Measurements from ENCODE around the gene FHDC1. TPM values are rescaled to one million over a fixed set of nuclear protein-coding genes. Genes with fewer than 3 reads are reported as not detected.

Gene FHDC1
- polyA plus RNA-seq, 3 donors, result 0.21 TPM; not detected in 2

DNA sequence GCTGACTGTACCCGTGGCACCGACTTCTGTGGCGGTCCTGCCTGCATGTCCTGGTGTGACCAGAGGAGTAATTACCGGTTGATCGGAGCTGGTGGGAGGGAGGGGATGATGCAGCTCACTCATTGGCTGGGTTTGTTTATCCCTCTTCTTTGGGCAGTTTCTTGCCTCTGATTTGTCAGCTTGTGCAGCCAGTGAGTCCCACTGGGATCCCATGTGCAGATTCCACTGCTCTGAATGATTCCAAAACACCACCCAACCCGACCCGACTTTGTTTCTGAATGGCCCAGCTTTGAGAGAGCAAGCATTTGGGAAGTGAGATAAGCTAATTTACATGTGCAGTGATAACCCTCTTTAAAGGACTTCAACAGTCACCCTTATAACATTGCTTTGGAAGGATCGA is 13.8 kb downstream of the FHDC1 start:
- peak overlapping the region in 1 of 7 donors; percentile 49 for H3K27ac Mint-ChIP-seq
- Histone ChIP-seq H3K4me1 (ENCODE audit: control insufficient read depth in 1 of 2, insufficient read depth in 2 of 2, low read length in 2 of 2) (no peaks in the 10 kb centered on the region), H3K9ac (ENCODE audit: insufficient read depth, low read length, poor library complexity, severe bottlenecking) (no peak overlapping the region), H3K9me3 (replicated peaks in 1 of 2; ENCODE audit: control insufficient read depth in 1 of 2, insufficient read depth in 1 of 2, low read length in 2 of 2) (no peaks in the 10 kb centered on the region), H3K4me2 (replicated peaks; ENCODE audit: extremely low read depth, low read length, poor library complexity, severe bottlenecking) (no peak overlapping the region), H3K27me3 (ENCODE audit: control insufficient read depth in 2 of 2, insufficient read depth in 2 of 2, low read length in 2 of 2) (peaks cover 0 to 2% of the 10 kb centered on the region in 2 donors), H3K36me3 (replicated peaks in 1 of 2; ENCODE audit: control insufficient read depth in 1 of 2, insufficient read depth in 2 of 2, low read length in 2 of 2) (no peaks in the 10 kb centered on the region), H2AFZ (ENCODE audit: insufficient read depth, low read depth, low read length, poor library complexity, severe bottlenecking) (no peak overlapping the region), H3K79me2 (ENCODE audit: insufficient read depth, low read length) (no peaks in the 10 kb centered on the region), H4K20me1 (ENCODE audit: insufficient read depth, low read length) (no peaks in the 10 kb centered on the region), H3K4me3 (replicated peaks in 1 of 3; ENCODE audit: low read depth in 2 of 3, low read length in 3 of 3) (no peak overlapping the region), H3K27ac (ENCODE audit: low read depth in 1 of 2, low read length in 2 of 2) (no peak overlapping the region)
- TF ChIP-seq, protein P1, sequence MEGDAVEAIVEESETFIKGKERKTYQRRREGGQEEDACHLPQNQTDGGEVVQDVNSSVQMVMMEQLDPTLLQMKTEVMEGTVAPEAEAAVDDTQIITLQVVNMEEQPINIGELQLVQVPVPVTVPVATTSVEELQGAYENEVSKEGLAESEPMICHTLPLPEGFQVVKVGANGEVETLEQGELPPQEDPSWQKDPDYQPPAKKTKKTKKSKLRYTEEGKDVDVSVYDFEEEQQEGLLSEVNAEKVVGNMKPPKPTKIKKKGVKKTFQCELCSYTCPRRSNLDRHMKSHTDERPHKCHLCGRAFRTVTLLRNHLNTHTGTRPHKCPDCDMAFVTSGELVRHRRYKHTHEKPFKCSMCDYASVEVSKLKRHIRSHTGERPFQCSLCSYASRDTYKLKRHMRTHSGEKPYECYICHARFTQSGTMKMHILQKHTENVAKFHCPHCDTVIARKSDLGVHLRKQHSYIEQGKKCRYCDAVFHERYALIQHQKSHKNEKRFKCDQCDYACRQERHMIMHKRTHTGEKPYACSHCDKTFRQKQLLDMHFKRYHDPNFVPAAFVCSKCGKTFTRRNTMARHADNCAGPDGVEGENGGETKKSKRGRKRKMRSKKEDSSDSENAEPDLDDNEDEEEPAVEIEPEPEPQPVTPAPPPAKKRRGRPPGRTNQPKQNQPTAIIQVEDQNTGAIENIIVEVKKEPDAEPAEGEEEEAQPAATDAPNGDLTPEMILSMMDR (IDR thresholded peaks at IDR 0.05), result no peak
- DNase-seq, result no peak
- no peak overlapping the region for H3K4me3 Mint-ChIP-seq
- H3K4me1 Mint-ChIP-seq, result no peaks in the 10 kb centered on the region
- intact Hi-C loops (cut with micrococcal nuclease), result no loop called here
- peaks cover 0 to 2% (median 0%) of the 10 kb centered on the region in 7 donors for H3K9me3 Mint-ChIP-seq
- peaks cover 4 to 17% (median 10%) of the 10 kb centered on the region in 3 donors for H3K27me3 Mint-ChIP-seq (ENCODE audit: low read depth in 3 of 3)
- WGBS (ENCODE audit: insufficient coverage), result 100% methylated on average over 3 of the region's 8 CpGs
- H3K36me3 Mint-ChIP-seq, result no peaks in the 10 kb centered on the region

DNA sequence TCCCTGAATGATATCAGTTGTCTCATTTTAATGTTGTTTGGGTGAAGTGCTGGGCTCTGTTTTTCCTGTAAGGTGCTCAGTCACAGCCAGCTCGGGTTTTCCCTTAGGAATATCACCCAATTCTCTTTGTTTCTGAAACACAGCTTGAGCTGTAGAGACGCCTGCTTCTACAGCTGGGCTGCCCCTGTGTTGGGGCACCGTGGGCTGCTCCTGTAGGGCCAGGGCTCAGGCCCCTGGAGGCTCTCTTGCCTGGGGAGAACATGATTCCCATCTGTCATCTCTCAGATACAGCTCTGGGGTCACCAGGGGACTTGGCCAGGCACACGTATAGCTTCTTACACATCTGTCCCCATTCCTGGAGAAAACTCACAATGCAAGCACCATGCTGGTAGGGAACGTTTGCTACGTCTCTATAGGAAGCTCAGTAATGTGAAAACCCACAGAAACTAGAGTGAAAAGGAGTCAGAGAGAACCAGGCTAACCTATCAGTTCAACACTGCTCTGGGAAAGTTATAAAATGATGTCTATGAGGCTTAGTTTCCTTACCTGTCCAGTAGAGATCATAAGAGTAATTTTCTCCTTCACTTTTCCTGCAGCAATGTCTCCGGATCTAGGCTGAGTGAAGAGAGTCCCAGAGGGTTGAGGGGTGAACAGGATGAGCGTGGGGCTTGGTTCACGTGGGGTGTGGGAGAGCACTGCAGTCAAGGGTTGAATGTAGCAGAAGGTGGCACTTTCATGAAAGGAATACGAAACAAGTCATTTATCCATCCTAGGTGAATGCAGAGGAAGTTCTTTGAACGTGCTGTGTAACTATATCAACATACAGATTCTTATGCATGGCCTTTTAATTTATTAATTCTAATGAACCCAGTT is 14.5 kb downstream of the FHDC1 start:
- Histone ChIP-seq H3K9ac (ENCODE audit: insufficient read depth, low read length, poor library complexity, severe bottlenecking) (no peak overlapping the region), H2AFZ (ENCODE audit: insufficient read depth, low read depth, low read length, poor library complexity, severe bottlenecking) (no peak overlapping the region), H4K20me1 (ENCODE audit: insufficient read depth, low read length) (no peaks in the 10 kb centered on the region), H3K27me3 (ENCODE audit: control insufficient read depth in 2 of 2, insufficient read depth in 2 of 2, low read length in 2 of 2) (peaks cover 0 to 2% of the 10 kb centered on the region in 2 donors), H3K4me2 (replicated peaks; ENCODE audit: extremely low read depth, low read length, poor library complexity, severe bottlenecking) (no peak overlapping the region), H3K36me3 (replicated peaks in 1 of 2; ENCODE audit: control insufficient read depth in 1 of 2, insufficient read depth in 2 of 2, low read length in 2 of 2) (no peaks in the 10 kb centered on the region), H3K9me3 (replicated peaks in 1 of 2; ENCODE audit: control insufficient read depth in 1 of 2, insufficient read depth in 1 of 2, low read length in 2 of 2) (no peaks in the 10 kb centered on the region), H3K4me3 (replicated peaks in 1 of 3; ENCODE audit: low read depth in 2 of 3, low read length in 3 of 3) (no peak overlapping the region), H3K79me2 (ENCODE audit: insufficient read depth, low read length) (no peaks in the 10 kb centered on the region), H3K4me1 (ENCODE audit: control insufficient read depth in 1 of 2, insufficient read depth in 2 of 2, low read length in 2 of 2) (no peaks in the 10 kb centered on the region), H3K27ac (ENCODE audit: low read depth in 1 of 2, low read length in 2 of 2) (no peak overlapping the region)
- no peak overlapping the region for H3K27ac Mint-ChIP-seq
- H3K4me3 Mint-ChIP-seq, result no peak overlapping the region
- no peaks in the 10 kb centered on the region for H3K36me3 Mint-ChIP-seq
- H3K27me3 Mint-ChIP-seq (ENCODE audit: low read depth in 3 of 3), result peaks cover 6 to 15% (median 10%) of the 10 kb centered on the region in 3 donors
- TF ChIP-seq, protein P1 (IDR thresholded peaks at IDR 0.05), result no peak
- H3K9me3 Mint-ChIP-seq, result peaks cover 0 to 2% (median 0%) of the 10 kb centered on the region in 7 donors
- intact Hi-C loops (cut with micrococcal nuclease), result no loop called here
- 90% methylated on average over 9 of the region's 11 CpGs for WGBS (ENCODE audit: insufficient coverage)
- no peak for DNase-seq
- H3K4me1 Mint-ChIP-seq, result no peaks in the 10 kb centered on the region
